Measurements from ENCODE around the gene FAM47C.
"Not testable (repeated sequence)": the region's sequence is repeated elsewhere in the genome, so short reads cannot be mapped to it uniquely, and the experiment has no call there.

FAM47C gene

DNA sequence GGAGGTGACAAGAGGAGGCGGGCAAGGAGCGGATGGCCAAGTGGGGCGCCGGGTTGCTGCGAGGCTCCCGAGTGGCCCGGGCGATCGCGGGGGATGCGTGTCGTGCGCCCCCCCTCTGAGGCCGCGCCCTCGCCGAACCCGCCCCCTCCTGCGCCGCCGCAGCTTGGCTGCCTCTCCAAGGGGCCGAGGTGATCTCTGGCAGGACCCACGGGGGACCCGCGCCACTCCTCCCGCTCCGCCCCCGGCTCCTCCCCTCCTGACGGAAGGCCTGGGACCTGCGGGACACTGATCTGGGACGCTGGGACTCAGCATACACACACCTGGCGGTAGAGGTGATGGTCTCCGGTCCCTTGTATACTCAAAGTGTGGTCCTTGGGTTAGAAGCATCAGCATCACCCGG, 21.9 kb upstream of the FAM47C start:
- H3K27ac ChIP-seq: no peak overlapping the region
- TF ChIP-seq ZFX (IDR thresholded peaks at IDR 0.05): no peak
- TF ChIP-seq, protein P1, sequence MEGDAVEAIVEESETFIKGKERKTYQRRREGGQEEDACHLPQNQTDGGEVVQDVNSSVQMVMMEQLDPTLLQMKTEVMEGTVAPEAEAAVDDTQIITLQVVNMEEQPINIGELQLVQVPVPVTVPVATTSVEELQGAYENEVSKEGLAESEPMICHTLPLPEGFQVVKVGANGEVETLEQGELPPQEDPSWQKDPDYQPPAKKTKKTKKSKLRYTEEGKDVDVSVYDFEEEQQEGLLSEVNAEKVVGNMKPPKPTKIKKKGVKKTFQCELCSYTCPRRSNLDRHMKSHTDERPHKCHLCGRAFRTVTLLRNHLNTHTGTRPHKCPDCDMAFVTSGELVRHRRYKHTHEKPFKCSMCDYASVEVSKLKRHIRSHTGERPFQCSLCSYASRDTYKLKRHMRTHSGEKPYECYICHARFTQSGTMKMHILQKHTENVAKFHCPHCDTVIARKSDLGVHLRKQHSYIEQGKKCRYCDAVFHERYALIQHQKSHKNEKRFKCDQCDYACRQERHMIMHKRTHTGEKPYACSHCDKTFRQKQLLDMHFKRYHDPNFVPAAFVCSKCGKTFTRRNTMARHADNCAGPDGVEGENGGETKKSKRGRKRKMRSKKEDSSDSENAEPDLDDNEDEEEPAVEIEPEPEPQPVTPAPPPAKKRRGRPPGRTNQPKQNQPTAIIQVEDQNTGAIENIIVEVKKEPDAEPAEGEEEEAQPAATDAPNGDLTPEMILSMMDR (conservative IDR thresholded peaks at IDR 0.05): no peak

DNA sequence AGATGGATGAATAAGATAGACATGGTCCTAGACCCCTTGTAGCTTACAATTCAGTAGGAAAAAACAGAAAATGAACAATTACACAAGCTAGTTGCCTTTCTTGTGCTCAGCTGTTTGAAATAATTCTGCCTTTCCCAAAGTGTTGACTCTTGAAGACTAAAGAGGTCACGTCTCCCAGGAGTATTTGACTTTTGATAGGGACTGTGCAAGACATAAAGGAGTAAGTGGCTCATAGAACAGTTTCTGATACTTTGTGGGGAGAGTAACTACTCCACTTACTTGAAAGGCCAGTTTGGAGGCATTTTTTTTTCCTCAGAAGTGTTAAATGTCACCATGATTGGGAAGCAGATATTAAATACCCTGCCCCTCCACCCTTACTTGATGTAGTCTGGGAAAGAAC, 21.0 kb upstream of the FAM47C start:
- H3K27ac ChIP-seq: not testable (repeated sequence)

GRCh38 chrX:37000140-37000539, 8.0 kb upstream of the FAM47C start:
- TF ChIP-seq, protein P1 (conservative IDR thresholded peaks at IDR 0.05): no peak
- TF ChIP-seq ZFX (IDR thresholded peaks at IDR 0.05): no peak
- no peak overlapping the region for H3K27ac ChIP-seq

DNA sequence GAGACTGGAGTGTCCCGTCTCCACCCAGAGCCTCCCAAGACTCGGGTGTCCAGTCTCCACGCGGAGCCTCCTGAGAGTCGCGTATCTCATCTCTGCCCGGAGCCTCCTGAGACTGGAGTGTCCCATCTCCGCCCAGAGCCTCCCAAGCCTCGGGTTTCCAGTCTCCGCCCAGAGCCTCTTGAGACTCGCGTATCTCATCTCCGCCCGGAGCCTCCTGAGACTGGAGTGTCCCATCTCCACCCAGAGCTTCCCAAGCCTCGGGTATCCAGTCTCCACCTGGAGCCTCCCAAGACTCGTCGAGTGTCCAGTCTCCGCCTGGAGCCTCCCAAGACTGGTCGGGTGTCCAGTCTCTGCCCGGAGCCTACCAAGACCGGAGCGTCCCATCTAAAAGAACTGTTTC, 2.3 kb downstream of the FAM47C start:
- TF ChIP-seq, protein P1 (conservative IDR thresholded peaks at IDR 0.05): no peak
- TF ChIP-seq ZFX (IDR thresholded peaks at IDR 0.05): no peak
- no peak overlapping the region for H3K27ac ChIP-seq

DNA sequence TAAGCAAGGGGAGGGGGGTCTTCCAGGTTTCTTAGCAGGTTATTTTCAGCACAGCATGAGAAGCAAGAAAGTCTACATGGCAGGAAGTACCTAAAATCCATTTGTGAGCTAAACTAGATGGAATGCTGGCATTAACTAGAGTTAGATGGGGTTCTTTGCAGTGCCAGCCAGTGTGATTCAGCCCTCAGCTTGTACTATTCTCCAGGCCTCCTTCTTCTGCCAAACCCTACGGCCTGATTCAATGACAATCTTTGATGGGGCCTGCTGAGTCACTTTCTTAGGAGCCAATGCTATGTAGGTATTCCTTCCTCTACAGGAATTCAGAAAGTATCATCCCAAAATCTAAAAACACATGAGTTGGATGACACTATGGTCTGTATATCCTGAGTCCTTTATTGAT, 26.1 kb downstream of the FAM47C start:
- H3K27ac ChIP-seq: not testable (repeated sequence)

DNA sequence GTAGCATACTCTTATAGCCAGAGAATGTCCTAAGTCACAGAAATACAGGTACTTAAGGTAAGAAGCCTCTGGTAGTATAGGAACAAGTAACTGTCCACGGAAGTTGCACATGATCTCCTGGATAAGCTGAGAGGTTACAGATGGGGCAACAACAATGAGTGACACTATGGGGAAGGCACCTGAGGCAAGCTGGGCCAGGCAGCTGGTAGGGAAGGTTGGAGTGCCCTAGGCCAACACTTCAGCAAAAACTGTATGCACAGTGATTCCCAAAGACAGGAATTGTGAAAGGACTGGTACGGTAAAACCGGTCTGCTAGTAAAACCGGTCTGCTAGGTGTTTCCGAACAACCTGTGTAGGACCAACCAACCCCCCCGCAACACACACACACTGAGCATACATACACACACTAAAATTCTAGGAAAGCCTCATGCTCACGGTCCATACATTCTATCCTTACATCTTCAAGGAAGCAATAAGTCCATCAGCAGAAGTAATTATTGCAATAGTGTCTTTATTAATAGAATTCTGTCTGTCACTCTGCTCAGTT, 28.6 kb downstream of the FAM47C start:
- H3K27ac ChIP-seq: not testable (repeated sequence)

DNA sequence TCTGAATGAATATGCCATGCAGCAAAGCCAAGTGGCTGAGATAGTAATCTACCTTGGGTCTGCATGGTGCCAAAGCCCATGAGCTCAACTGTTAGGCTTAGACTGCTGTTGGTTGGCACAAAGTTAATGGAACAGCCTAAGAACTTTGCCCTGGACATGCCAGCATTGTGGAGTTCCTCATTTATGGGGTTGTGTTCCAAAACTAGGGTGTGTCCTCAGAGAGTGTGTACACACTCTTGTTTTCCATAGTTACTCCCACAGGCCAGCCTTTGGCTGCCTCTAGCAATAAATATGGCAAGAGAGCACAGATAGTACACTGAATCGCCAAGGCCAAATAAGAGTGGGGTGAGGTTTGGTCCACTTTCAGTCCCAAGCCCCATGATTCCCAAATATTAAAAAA, 30.6 kb downstream of the FAM47C start:
- H3K27ac ChIP-seq: not testable (repeated sequence)

DNA sequence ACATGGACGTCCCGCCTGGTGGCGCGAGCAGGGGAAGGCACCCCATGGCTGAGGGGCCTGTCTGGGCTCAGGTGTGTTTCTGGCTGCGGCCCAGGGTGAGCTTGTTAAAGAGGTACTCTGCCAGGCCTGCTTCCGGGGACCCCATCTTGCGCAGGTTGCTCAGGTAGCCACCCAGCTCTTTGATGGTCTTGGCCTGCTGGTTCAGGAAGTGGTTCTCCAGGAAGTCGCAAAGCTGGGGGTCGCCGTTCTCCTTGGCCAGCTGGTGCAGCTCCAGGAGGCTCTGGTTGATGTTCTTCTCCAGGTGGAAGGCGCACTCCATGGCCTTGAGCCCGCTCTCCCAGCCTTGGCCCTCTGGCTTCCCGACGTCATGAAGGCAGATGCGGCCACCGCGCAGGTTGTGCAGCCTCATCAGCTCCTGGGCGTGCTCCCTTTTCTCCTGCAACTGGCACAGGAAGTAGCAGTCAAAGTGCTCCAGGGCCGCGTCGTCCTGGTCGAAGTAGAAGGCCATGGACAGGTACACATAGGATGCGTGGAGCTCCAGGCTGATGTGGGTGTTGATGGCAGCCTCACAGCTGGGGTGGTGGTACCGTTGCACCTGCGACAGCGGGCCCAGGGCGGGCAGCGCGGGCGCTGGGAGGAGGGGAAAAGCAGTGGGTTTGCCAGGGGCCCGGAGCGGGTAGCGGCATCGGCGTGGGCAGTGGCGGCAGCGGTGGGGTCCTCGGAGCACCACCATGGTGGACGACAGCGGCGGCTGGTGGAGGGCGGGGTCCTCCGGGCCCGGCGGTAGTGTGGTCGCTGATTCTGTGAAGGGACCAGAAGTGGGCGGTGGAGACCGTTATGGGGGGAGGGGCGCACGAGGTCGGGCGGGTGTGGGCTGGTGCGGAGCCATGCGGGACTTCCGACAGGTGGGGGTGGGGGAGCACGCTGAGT, 35.1 kb downstream of the FAM47C start:
- not testable (repeated sequence) for H3K27ac ChIP-seq

GRCh38 chrX:37047776-37048175, 39.6 kb downstream of the FAM47C start:
- TF ChIP-seq, protein P1 (conservative IDR thresholded peaks at IDR 0.05): no peak
- TF ChIP-seq ZFX (IDR thresholded peaks at IDR 0.05): no peak
- H3K27ac ChIP-seq: no peak overlapping the region

DNA sequence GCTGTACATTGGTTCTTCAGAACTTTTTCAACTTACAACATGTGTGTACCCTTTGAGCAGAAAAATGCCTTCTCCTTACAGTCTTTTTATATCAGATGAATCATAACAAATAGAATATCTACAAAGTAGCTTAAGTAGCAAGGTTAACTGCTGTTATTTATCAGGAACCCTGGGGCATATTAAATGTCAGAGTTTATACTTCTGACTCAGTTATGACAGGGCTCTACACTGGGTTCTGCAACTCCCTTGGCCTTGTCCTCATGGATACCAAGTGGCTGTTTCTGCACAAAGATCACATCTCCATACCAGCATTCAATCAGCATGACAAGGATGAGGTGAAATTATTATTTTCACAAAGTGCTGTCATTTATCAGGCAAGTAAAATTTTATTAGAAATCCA, 49.4 kb downstream of the FAM47C start:
- H3K27ac ChIP-seq: not testable (repeated sequence)

- TF ChIP-seq ZFX (IDR thresholded peaks at IDR 0.05): no peak
- TF ChIP-seq, protein P1 (conservative IDR thresholded peaks at IDR 0.05): peak; percentile 68
- no peak overlapping the region for H3K27ac ChIP-seq
Observed at GRCh38 chrX:37060999-37061398, 52.8 kb downstream of the FAM47C start.

Measured in C4-2B (cell line).